GM12874 (cell line): ENCODE data around the gene C17orf100.

Experiments used
- TF ChIP-seq, protein P1 (sequence below): IDR thresholded peaks from 2 replicates; pipeline ENCODE4 v1.5.1; 2011; ENCODE audit warnings: low read depth, mild to moderate bottlenecking, control low read depth, low read length, moderate library complexity; ENCODE audit not compliant: insufficient read depth

The C17orf100 gene

DNA sequence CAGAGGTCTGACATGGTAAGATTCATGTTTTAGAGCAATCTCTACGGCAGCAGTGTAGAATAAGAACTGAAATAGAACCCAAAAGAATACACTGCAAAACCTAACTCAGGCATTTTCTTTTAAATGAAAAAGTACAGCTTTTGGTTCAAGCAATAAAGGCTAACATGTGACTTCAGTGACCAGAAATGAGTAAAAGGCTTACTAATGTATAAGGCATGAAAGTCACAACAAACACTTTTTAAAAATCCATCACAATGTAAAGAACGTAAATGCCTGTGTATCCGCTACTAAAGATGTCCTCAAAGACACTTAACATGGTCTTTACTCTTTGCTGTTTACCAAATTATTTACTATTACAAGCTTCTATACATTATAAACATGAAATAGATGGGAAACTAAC lies 27.6 kb upstream of the C17orf100 start:
- TF ChIP-seq, protein P1, sequence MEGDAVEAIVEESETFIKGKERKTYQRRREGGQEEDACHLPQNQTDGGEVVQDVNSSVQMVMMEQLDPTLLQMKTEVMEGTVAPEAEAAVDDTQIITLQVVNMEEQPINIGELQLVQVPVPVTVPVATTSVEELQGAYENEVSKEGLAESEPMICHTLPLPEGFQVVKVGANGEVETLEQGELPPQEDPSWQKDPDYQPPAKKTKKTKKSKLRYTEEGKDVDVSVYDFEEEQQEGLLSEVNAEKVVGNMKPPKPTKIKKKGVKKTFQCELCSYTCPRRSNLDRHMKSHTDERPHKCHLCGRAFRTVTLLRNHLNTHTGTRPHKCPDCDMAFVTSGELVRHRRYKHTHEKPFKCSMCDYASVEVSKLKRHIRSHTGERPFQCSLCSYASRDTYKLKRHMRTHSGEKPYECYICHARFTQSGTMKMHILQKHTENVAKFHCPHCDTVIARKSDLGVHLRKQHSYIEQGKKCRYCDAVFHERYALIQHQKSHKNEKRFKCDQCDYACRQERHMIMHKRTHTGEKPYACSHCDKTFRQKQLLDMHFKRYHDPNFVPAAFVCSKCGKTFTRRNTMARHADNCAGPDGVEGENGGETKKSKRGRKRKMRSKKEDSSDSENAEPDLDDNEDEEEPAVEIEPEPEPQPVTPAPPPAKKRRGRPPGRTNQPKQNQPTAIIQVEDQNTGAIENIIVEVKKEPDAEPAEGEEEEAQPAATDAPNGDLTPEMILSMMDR: no peak

DNA sequence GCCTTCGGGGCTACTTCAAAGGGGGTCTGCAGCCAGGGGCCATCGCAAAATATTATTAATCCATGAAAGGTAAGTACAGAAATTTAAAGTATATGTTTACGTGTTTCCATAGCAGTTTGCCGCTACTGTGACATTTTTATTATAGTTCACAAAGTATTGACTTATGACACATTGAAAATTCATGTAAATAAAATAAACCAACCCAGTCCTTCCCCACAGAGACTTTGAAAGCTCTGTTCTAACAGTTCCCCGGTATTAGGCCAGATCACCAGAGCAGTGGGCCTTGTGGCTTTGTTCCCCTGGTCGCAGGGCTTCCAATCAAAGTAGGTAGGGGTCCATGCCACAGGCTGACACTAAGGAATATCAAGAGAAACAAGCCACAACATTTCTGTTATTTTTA lies 24.9 kb upstream of the C17orf100 start:
- TF ChIP-seq, protein P1: no peak

DNA sequence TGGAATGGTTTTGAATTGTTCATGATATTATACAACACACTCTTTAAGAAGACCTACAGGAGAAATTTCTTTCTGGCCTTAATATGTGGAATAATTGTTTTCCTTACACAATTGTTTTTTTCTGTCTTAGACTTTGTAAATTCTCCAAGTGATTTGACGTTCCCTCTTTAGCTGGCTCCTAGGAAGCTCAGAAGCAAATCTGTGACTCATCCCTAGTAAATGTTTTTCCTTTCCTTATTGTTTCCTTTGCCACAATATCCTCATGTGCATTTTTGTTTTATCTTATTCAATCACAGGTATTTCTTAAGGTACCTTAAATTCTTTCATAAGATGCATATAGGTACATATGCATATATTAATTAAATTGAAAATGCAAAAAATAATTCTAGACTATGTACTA lies 24.5 kb upstream of the C17orf100 start:
- TF ChIP-seq, protein P1: no peak

DNA sequence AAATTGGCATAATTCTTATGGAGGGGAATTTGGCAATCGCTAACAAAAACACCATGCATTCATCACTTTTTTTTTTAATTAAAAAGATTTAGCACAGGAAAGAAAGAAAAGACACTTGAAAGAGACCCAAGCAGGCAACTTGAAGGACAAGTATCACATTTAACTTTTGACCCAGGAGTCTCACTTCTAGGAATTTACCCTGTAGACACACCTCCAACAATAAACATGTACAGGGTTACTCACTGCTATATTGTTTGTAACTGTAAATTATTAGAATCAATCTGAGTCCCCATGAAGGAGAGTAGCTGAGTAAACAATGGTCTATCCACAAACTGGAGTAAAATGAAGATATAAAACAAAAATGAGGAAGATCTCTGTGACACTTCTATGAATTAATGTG lies 21.2 kb upstream of the C17orf100 start:
- TF ChIP-seq, protein P1: no peak

DNA sequence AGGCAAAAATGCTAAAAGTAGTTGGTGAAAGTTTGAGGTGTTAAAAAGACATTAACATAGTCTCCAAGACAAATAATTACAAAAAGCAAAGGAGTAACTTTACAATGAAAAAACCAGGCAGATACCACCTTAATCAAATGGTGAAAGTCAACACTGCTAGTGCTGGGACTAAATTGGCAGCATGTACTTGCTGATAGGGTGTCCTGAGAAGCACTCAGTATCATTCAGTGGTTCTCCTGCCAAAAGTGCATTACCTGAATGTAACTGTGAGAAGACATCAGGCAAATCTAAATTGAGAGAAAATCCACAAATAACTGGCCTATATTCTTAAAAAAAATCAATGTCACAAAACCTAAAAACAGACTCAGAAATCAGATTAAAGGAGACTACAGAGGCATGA lies 19.0 kb upstream of the C17orf100 start:
- TF ChIP-seq, protein P1: no peak

GRCh38 chr17:6633263-6633662 lies 18.3 kb upstream of the C17orf100 start:
- TF ChIP-seq, protein P1: no peak

- TF ChIP-seq, protein P1: no peak
Observed at GRCh38 chr17:6636105-6636504, 15.5 kb upstream of the C17orf100 start.
